Loucy (cell line): ENCODE measurements around the gene GSAP.

Source experiments
- H2AFZ ChIP-seq: fragments of 200-600 bp; sonication (generic); 2 replicates; pipeline ENCODE4 v1.6.0; 2016; ENCODE audit warnings: antibody characterized with exemption, mild to moderate bottlenecking, low read length, moderate library complexity
- H3F3A ChIP-seq: fragments of 200-600 bp; 2 replicates; pipeline ENCODE4 v1.6.0; 2016; ENCODE audit warnings: antibody characterized with exemption, low read depth, mild to moderate bottlenecking
- H3K27me3 ChIP-seq: fragments of 200-600 bp; sonication (generic); 2 replicates; pipeline ENCODE4 v1.6.1; 2014; ENCODE audit warnings: low read length, mild to moderate bottlenecking; ENCODE audit not compliant: insufficient read depth, poor library complexity, severe bottlenecking
- H3K36me3 ChIP-seq: fragments of 200-600 bp; sonication (generic); 2 replicates; pipeline ENCODE4 v1.6.1; 2016; ENCODE audit warnings: low read length; ENCODE audit not compliant: insufficient read depth
- H3K4me1 ChIP-seq: fragments of 200-600 bp; sonication (generic); 2 replicates; pipeline ENCODE4 v1.5.1; 2014; ENCODE audit warnings: low read length, mild to moderate bottlenecking; ENCODE audit not compliant: insufficient read depth, poor library complexity, severe bottlenecking
- H3K4me2 ChIP-seq: fragments of 200-600 bp; sonication (generic); 2 replicates; pipeline ENCODE4 v1.6.0; 2014; ENCODE audit warnings: antibody characterized with exemption, low read length, low read depth, mild to moderate bottlenecking; ENCODE audit not compliant: poor library complexity, severe bottlenecking
- H3K4me3 ChIP-seq: fragments of 200-600 bp; sonication (generic); 2 replicates; pipeline ENCODE4 v1.5.1; 2014; ENCODE audit warnings: low read length, mild to moderate bottlenecking, mixed read lengths; ENCODE audit not compliant: poor library complexity, severe bottlenecking
- H3K79me2 ChIP-seq: fragments of 200-600 bp; sonication (generic); 2 replicates; pipeline ENCODE4 v1.6.1; 2014; ENCODE audit warnings: low read length; ENCODE audit not compliant: insufficient read depth
- H3K9ac ChIP-seq: fragments of 200-600 bp; sonication (generic); 2 replicates; pipeline ENCODE4 v1.6.0; 2014; ENCODE audit warnings: mild to moderate bottlenecking, low read depth, low read length, moderate library complexity; ENCODE audit not compliant: poor library complexity, severe bottlenecking
- H3K9me2 ChIP-seq: fragments of 200-600 bp; sonication (generic); replicated peaks from 2 replicates; pipeline ENCODE4 v1.6.1; 2016; ENCODE audit warnings: low read depth, low read length, mixed read lengths
- H3K9me3 ChIP-seq: fragments of 200-600 bp; sonication (generic); 2 replicates; pipeline ENCODE4 v1.6.1; 2014; ENCODE audit warnings: mild to moderate bottlenecking, antibody characterized with exemption, low read length, low read depth; ENCODE audit not compliant: insufficient read depth
- H4K20me1 ChIP-seq: fragments of 200-600 bp; sonication (generic); 2 replicates; pipeline ENCODE4 v1.6.0; 2014; ENCODE audit warnings: antibody characterized with exemption, low read length, mild to moderate bottlenecking; ENCODE audit not compliant: insufficient read depth, poor library complexity, severe bottlenecking
- CTCF ChIP-seq: fragments of 200-600 bp; sonication (generic); conservative IDR thresholded peaks from 2 replicates; pipeline ENCODE4 v1.5.1; 2014; ENCODE audit warnings: mild to moderate bottlenecking, antibody characterized with exemption, low read length
- EZH2phosphoT487 ChIP-seq: fragments of 200-600 bp; IDR thresholded peaks from 2 replicates; pipeline ENCODE4 v1.6.1; 2018; ENCODE audit warnings: antibody characterized with exemption, mild to moderate bottlenecking, moderate library complexity, borderline replicate concordance

GSAP gene

GRCh38 chr7:77442636-77443035, 26.5 kb upstream of the GSAP start:
- Histone ChIP-seq H3K9ac (no peak overlapping the region), H3K9me2 (no peaks in the 10 kb centered on the region), H3K9me3 (no peaks in the 10 kb centered on the region), H3K4me1 (peaks cover 25% of the 10 kb centered on the region), H3F3A (no peaks in the 10 kb centered on the region; the same call in 1 of the 2 replicates), H4K20me1 (no peaks in the 10 kb centered on the region), H3K4me2 (no peak overlapping the region), H3K4me3 (no peak overlapping the region), H3K27me3 (no peaks in the 10 kb centered on the region), H3K79me2 (no peaks in the 10 kb centered on the region), H2AFZ (peak overlapping the region; percentile 61), H3K36me3 (no peaks in the 10 kb centered on the region)
- TF ChIP-seq EZH2phosphoT487 = no peak

- H3K9me2 ChIP-seq = no peaks in the 10 kb centered on the region
- H3K9me3 ChIP-seq = no peaks in the 10 kb centered on the region
- TF ChIP-seq CTCF (no peak), EZH2phosphoT487 (no peak)
- H2AFZ ChIP-seq = no peak overlapping the region
- H3K79me2 ChIP-seq = no peaks in the 10 kb centered on the region
- peaks cover 14% of the 10 kb centered on the region for H3K4me1 ChIP-seq
- no peaks in the 10 kb centered on the region for H3K27me3 ChIP-seq
- H3K9ac ChIP-seq = no peak overlapping the region
- no peak overlapping the region for H3K4me3 ChIP-seq
- H4K20me1 ChIP-seq = no peaks in the 10 kb centered on the region
- no peaks in the 10 kb centered on the region; the same call in 1 of the 2 replicates for H3F3A ChIP-seq
- H3K36me3 ChIP-seq = no peaks in the 10 kb centered on the region
- no peak overlapping the region for H3K4me2 ChIP-seq
Measured at GRCh38 chr7:77441046-77441445, 24.9 kb upstream of the GSAP start.

GRCh38 chr7:77439572-77439971, 23.4 kb upstream of the GSAP start:
- no peaks in the 10 kb centered on the region for H3K79me2 ChIP-seq
- no peaks in the 10 kb centered on the region; the same call in 1 of the 2 replicates for H3F3A ChIP-seq
- H3K4me3 ChIP-seq = no peak overlapping the region
- H3K36me3 ChIP-seq = no peaks in the 10 kb centered on the region
- TF ChIP-seq CTCF (no peak), EZH2phosphoT487 (no peak)
- no peaks in the 10 kb centered on the region for H3K9me3 ChIP-seq
- H4K20me1 ChIP-seq = no peaks in the 10 kb centered on the region
- no peak overlapping the region for H3K9ac ChIP-seq
- H3K4me1 ChIP-seq = peaks cover 14% of the 10 kb centered on the region
- no peak overlapping the region for H2AFZ ChIP-seq
- no peak overlapping the region for H3K4me2 ChIP-seq
- no peaks in the 10 kb centered on the region for H3K9me2 ChIP-seq
- no peaks in the 10 kb centered on the region for H3K27me3 ChIP-seq

GRCh38 chr7:77438131-77438530, 22.0 kb upstream of the GSAP start:
- no peaks in the 10 kb centered on the region for H3K9me2 ChIP-seq
- H3K4me2 ChIP-seq = no peak overlapping the region
- H3K79me2 ChIP-seq = no peaks in the 10 kb centered on the region
- no peaks in the 10 kb centered on the region; the same call in 1 of the 2 replicates for H3F3A ChIP-seq
- no peaks in the 10 kb centered on the region for H3K27me3 ChIP-seq
- no peak for TF ChIP-seq EZH2phosphoT487
- TF ChIP-seq CTCF = no peak
- no peak overlapping the region for H3K4me3 ChIP-seq
- no peak overlapping the region for H2AFZ ChIP-seq
- H3K9ac ChIP-seq = no peak overlapping the region
- H3K36me3 ChIP-seq = no peaks in the 10 kb centered on the region
- no peaks in the 10 kb centered on the region for H3K9me3 ChIP-seq
- peaks cover 18% of the 10 kb centered on the region for H3K4me1 ChIP-seq
- H4K20me1 ChIP-seq = no peaks in the 10 kb centered on the region
